AG09309 (cell line): ENCODE data around the gene MRPS18C.

ENCODE experiments used
- DNase-seq: peaks from one replicate; pipeline ENCODE4 v3.0.0-alpha.2; 2010; ENCODE audit warnings: low read depth
- H3K4me3 ChIP-seq: 2 replicates; pipeline ENCODE4 v1.5.1; 2011; ENCODE audit warnings: mild to moderate bottlenecking, low read depth, low read length, moderate library complexity; ENCODE audit not compliant: control insufficient read depth
- CTCF ChIP-seq: IDR thresholded peaks from 2 replicates; pipeline ENCODE4 v1.5.1; 2011; ENCODE audit warnings: mild to moderate bottlenecking, low read depth, low read length, inconsistent platforms; ENCODE audit not compliant: insufficient read depth, control insufficient read depth; ENCODE audit errors: missing control alignments

MRPS18C gene

GRCh38 chr4:83438719-83439118 lies 17.1 kb upstream of the MRPS18C start:
- H3K4me3 ChIP-seq, result no peak overlapping the region
- DNase-seq, result no peak
- no peak for TF ChIP-seq CTCF

GRCh38 chr4:83440148-83440814 lies 15.6 kb upstream of the MRPS18C start:
- H3K4me3 ChIP-seq, result no peak overlapping the region
- DNase-seq, result no peak
- TF ChIP-seq CTCF, result no peak

GRCh38 chr4:83440899-83441298 lies 15.0 kb upstream of the MRPS18C start:
- DNase-seq, result no peak
- no peak overlapping the region for H3K4me3 ChIP-seq
- no peak for TF ChIP-seq CTCF

GRCh38 chr4:83449009-83449408 lies 6.8 kb upstream of the MRPS18C start:
- TF ChIP-seq CTCF, result no peak
- no peak overlapping the region for H3K4me3 ChIP-seq
- no peak for DNase-seq

GRCh38 chr4:83454686-83455085 lies 1.2 kb upstream of the MRPS18C start:
- H3K4me3 ChIP-seq, result peak overlapping the region; percentile 97
- no peak for DNase-seq
- TF ChIP-seq CTCF, result no peak

- H3K4me3 ChIP-seq, result peak overlapping the region; percentile 97
- DNase-seq, result no peak
- TF ChIP-seq CTCF, result no peak
Measured at GRCh38 chr4:83456184-83456501, 285 bp downstream of the MRPS18C start.

GRCh38 chr4:83473423-83473822 lies 17.6 kb downstream of the MRPS18C start:
- H3K4me3 ChIP-seq, result no peak overlapping the region
- TF ChIP-seq CTCF, result no peak
- DNase-seq, result no peak
